ENCODE measurements around the gene MR1.
A peak's percentile ranks its signal among the peaks of the same experiment; 100 is the strongest.
"Not testable (repeated sequence)": the region's sequence is repeated elsewhere in the genome, so short reads cannot be mapped to it uniquely, and the experiment has no call there.

The MR1 gene

DNA sequence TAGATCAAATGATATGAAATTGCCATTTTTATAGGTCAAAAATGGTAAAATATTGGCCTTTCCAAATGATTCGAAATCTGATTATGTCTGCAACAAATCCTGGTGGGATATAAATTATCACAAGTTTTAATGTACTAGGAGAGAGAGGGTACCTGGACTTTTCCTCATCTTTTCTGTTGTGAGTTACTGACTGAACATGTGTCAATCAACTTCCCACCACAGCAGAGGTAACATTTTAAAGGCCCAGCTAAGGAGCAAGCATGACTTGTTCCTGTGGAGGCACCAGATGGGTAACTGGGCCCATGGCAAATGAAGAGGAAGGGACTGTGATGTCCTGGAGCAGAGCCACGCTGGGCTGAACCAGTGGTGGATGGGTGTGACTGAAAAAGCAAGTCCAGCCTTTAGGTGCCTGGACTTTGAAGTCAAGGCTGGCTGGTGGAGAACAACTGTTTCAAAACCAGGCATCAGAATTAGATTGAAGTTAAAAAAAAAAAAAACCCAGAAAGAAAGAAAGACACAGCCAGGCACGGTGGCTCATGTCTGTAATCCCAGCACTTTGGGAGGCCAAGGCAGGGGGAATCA lies 6.6 kb downstream of the MR1 start:
- Histone ChIP-seq H3K36me3 (ENCODE audit: insufficient read depth, low read length) (no peaks in the 10 kb centered on the region), H3K9me3 (ENCODE audit: insufficient read depth, low read depth, low read length) (no peaks in the 10 kb centered on the region), H3K79me2 (ENCODE audit: insufficient read depth, low read length) (peaks cover 22% of the 10 kb centered on the region), H3K9me2 (replicated peaks; ENCODE audit: low read depth, low read length) (no peaks in the 10 kb centered on the region), H2AFZ (ENCODE audit: low read length) (no peak overlapping the region), H3F3A (ENCODE audit: low read depth) (no peaks in the 10 kb centered on the region), H3K9ac (ENCODE audit: low read depth, low read length, poor library complexity, severe bottlenecking) (no peak overlapping the region), H4K20me1 (ENCODE audit: insufficient read depth, low read length, poor library complexity, severe bottlenecking) (no peaks in the 10 kb centered on the region), H3K4me1 (ENCODE audit: insufficient read depth, low read length, poor library complexity, severe bottlenecking) (peaks cover 61% of the 10 kb centered on the region), H3K4me2 (ENCODE audit: low read depth, low read length, poor library complexity, severe bottlenecking) (no peak overlapping the region), H3K27me3 (ENCODE audit: insufficient read depth, low read length, poor library complexity, severe bottlenecking) (no peaks in the 10 kb centered on the region), H3K4me3 (ENCODE audit: low read length, poor library complexity, severe bottlenecking) (no peak overlapping the region)
- TF ChIP-seq, protein P1, sequence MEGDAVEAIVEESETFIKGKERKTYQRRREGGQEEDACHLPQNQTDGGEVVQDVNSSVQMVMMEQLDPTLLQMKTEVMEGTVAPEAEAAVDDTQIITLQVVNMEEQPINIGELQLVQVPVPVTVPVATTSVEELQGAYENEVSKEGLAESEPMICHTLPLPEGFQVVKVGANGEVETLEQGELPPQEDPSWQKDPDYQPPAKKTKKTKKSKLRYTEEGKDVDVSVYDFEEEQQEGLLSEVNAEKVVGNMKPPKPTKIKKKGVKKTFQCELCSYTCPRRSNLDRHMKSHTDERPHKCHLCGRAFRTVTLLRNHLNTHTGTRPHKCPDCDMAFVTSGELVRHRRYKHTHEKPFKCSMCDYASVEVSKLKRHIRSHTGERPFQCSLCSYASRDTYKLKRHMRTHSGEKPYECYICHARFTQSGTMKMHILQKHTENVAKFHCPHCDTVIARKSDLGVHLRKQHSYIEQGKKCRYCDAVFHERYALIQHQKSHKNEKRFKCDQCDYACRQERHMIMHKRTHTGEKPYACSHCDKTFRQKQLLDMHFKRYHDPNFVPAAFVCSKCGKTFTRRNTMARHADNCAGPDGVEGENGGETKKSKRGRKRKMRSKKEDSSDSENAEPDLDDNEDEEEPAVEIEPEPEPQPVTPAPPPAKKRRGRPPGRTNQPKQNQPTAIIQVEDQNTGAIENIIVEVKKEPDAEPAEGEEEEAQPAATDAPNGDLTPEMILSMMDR (conservative IDR thresholded peaks at IDR 0.05; ENCODE audit: low read length), result no peak
- TF ChIP-seq EZH2phosphoT487 (IDR thresholded peaks at IDR 0.05; ENCODE audit: borderline replicate concordance), result no peak

DNA sequence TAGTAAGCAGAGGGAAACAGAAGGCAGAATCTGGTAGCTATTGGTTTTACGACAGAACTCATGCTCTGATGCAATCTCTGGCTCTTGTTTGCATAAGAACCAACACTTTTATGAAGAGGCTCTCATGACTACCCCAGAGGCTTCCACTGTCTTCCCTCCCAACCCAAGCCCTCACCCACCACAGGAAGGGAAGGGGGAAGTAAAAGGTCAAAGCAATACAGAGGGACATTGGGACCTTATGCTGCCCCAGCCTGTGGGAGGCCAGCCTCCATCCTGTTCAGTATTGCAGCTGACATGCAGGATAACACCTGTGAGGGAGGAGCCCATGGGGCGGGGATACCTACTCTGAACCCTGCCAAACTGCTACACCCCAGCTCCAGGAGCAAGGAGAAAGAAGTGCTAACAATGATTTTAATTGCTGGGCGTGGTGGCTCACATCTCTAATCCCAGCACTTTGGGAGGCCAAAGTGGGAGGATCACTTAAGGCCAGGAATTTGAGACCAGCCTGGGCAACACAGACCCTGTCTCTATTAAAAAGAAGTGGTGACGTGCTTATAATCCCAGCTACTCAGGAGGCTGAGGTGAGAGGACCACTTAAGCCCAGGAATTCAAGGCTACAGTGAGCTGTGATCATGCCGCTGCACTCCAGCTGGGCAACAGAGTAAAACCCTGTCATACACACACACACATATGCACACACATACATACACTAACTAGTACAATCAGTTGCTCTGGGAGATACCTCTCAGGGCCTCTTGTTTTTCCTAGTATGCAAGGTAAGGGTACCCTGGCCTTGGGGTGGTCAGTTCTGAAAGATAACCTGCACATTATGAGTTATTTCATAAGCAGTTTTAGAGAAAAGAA lies 9.5 kb downstream of the MR1 start:
- no peaks in the 10 kb centered on the region for H3F3A ChIP-seq (ENCODE audit: low read depth)
- TF ChIP-seq, protein P1 (conservative IDR thresholded peaks at IDR 0.05; ENCODE audit: low read length), result no peak
- TF ChIP-seq EZH2phosphoT487 (IDR thresholded peaks at IDR 0.05; ENCODE audit: borderline replicate concordance), result no peak
- no peak overlapping the region for H2AFZ ChIP-seq (ENCODE audit: low read length)
- H3K4me1 ChIP-seq (ENCODE audit: insufficient read depth, low read length, poor library complexity, severe bottlenecking), result peaks cover 35% of the 10 kb centered on the region
- H3K36me3 ChIP-seq (ENCODE audit: insufficient read depth, low read length), result no peaks in the 10 kb centered on the region
- H3K9me3 ChIP-seq (ENCODE audit: insufficient read depth, low read depth, low read length), result no peaks in the 10 kb centered on the region
- no peak overlapping the region for H3K4me3 ChIP-seq (ENCODE audit: low read length, poor library complexity, severe bottlenecking)
- no peaks in the 10 kb centered on the region for H3K9me2 ChIP-seq (replicated peaks; ENCODE audit: low read depth, low read length)
- peak overlapping the region; percentile 11 for H3K4me2 ChIP-seq (ENCODE audit: low read depth, low read length, poor library complexity, severe bottlenecking)
- H3K79me2 ChIP-seq (ENCODE audit: insufficient read depth, low read length), result peaks cover 9% of the 10 kb centered on the region
- no peak overlapping the region for H3K9ac ChIP-seq (ENCODE audit: low read depth, low read length, poor library complexity, severe bottlenecking)
- no peaks in the 10 kb centered on the region for H3K27me3 ChIP-seq (ENCODE audit: insufficient read depth, low read length, poor library complexity, severe bottlenecking)
- no peaks in the 10 kb centered on the region for H4K20me1 ChIP-seq (ENCODE audit: insufficient read depth, low read length, poor library complexity, severe bottlenecking)

DNA sequence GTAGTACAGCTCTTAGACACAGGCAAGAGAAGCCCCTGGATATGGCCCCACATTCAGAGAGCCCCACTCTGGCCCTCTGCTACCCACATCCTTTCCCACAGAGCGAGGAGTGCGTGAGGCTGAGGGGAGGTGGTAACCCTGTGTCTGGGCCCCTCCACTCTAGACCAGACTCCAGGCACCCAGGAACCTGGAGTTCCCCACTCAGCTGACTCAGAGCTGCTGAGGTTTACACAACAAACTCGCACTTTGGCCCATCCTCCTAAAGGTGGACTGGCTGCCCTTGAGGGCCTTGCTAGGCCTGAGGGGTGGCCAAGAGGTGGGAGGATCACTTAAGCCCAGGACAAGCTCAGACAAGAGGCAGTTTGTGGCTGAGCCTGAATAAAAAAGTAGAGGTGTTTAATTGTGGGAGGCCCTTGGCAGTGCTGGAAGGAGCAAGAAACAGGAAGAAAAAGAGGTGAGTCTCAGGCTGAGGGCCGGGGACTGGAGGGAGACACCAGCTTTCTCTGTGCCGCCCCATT lies 10.7 kb downstream of the MR1 start:
- H3K27me3 ChIP-seq (ENCODE audit: insufficient read depth, low read length, poor library complexity, severe bottlenecking), result no peaks in the 10 kb centered on the region
- H3K36me3 ChIP-seq (ENCODE audit: insufficient read depth, low read length), result no peaks in the 10 kb centered on the region
- H3F3A ChIP-seq (ENCODE audit: low read depth), result no peaks in the 10 kb centered on the region
- H3K9me3 ChIP-seq (ENCODE audit: insufficient read depth, low read depth, low read length), result no peaks in the 10 kb centered on the region
- peak overlapping the region; percentile 54 for H3K4me2 ChIP-seq (ENCODE audit: low read depth, low read length, poor library complexity, severe bottlenecking)
- H3K4me3 ChIP-seq (ENCODE audit: low read length, poor library complexity, severe bottlenecking), result peak overlapping the region; percentile 5
- peak overlapping the region; percentile 55 for H3K9ac ChIP-seq (ENCODE audit: low read depth, low read length, poor library complexity, severe bottlenecking)
- H2AFZ ChIP-seq (ENCODE audit: low read length), result no peak overlapping the region
- H3K4me1 ChIP-seq (ENCODE audit: insufficient read depth, low read length, poor library complexity, severe bottlenecking), result peaks cover 30% of the 10 kb centered on the region
- peaks cover 5% of the 10 kb centered on the region; the same call in 1 of the 2 replicates for H3K79me2 ChIP-seq (ENCODE audit: insufficient read depth, low read length)
- TF ChIP-seq EZH2phosphoT487 (IDR thresholded peaks at IDR 0.05; ENCODE audit: borderline replicate concordance), result no peak
- TF ChIP-seq, protein P1 (conservative IDR thresholded peaks at IDR 0.05; ENCODE audit: low read length), result no peak
- no peaks in the 10 kb centered on the region for H3K9me2 ChIP-seq (replicated peaks; ENCODE audit: low read depth, low read length)
- H4K20me1 ChIP-seq (ENCODE audit: insufficient read depth, low read length, poor library complexity, severe bottlenecking), result no peaks in the 10 kb centered on the region

DNA sequence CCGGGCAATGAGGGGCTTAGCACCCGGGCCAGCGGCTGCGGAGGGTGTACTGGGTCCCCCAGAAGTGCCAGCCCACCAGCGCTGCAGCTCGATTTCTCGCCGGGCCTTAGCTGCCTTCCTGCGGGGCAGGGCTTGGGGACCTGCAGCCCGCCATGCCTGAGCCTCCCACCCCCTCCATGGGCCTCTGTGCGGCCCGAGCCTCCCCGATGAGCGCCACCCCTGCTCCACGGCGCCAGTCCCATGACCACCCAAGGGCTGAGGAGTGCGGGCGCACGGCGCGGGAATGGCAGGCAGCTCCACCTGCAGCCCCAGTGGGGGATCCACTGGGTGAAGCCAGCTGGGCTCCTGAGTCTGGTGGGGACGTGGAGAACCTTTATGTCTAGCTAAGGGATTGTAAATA lies 12.2 kb downstream of the MR1 start:
- H4K20me1 ChIP-seq (ENCODE audit: insufficient read depth, low read length, poor library complexity, severe bottlenecking); H3K4me3 ChIP-seq (ENCODE audit: low read length, poor library complexity, severe bottlenecking); H3K9me3 ChIP-seq (ENCODE audit: insufficient read depth, low read depth, low read length); H3K4me2 ChIP-seq (ENCODE audit: low read depth, low read length, poor library complexity, severe bottlenecking); H3K9ac ChIP-seq (ENCODE audit: low read depth, low read length, poor library complexity, severe bottlenecking); H3K79me2 ChIP-seq (ENCODE audit: insufficient read depth, low read length); H3F3A ChIP-seq (ENCODE audit: low read depth); H3K27me3 ChIP-seq (ENCODE audit: insufficient read depth, low read length, poor library complexity, severe bottlenecking); H3K36me3 ChIP-seq (ENCODE audit: insufficient read depth, low read length); H2AFZ ChIP-seq (ENCODE audit: low read length); H3K9me2 ChIP-seq (replicated peaks; ENCODE audit: low read depth, low read length): not testable (repeated sequence)
- peaks cover 33% of the 10 kb centered on the region for H3K4me1 ChIP-seq (ENCODE audit: insufficient read depth, low read length, poor library complexity, severe bottlenecking)
